HG02642 (cell line): Measurements from ENCODE around the gene PPTC7.
"Not testable (repeated sequence)": the region's sequence is repeated elsewhere in the genome, so short reads cannot be mapped to it uniquely, and the experiment has no call there.

Experiments used
- ATAC-seq: cut with Tn5 transposase; IDR thresholded peaks from one replicate; pipeline ENCODE4 v1.9.1; 2021; ENCODE audit warnings: mild to moderate bottlenecking; ENCODE audit not compliant: unreplicated experiment, poor library complexity

PPTC7 gene

DNA sequence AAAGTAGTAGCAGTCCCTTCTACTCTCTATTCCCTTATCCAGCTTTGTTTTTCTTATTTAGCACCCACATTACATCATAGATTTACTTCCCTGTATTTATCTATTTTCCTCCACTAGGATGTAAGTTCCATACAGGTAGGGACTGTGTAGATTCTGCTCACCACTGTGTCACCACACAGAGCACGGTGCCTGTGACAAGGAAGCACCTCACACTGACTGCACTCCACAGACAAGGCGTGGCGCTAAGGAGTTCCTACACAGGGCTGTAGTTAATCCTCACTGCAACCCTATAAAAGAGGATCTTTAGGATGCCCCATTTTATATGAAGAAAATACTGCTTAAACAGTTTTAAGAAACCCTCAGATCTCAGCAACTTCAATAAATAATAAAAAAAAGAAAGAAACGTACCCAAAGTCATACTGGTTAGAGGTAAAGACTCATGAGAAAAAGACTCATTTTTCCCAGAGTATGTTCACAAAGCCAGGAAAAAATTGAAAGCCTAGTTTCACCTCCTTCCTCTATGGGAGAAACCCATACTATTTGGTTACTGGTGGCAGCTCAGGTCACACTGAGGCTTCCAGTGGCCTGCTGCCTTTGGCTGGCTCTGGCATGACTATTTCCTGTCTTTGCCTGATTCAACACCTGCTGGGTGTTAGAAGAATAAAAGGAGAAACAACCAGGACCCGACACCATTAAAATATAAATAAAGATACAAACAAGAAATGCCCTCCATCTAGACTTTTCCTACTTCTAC is 44.1 kb downstream of the PPTC7 start:
- ATAC-seq, result no peak

DNA sequence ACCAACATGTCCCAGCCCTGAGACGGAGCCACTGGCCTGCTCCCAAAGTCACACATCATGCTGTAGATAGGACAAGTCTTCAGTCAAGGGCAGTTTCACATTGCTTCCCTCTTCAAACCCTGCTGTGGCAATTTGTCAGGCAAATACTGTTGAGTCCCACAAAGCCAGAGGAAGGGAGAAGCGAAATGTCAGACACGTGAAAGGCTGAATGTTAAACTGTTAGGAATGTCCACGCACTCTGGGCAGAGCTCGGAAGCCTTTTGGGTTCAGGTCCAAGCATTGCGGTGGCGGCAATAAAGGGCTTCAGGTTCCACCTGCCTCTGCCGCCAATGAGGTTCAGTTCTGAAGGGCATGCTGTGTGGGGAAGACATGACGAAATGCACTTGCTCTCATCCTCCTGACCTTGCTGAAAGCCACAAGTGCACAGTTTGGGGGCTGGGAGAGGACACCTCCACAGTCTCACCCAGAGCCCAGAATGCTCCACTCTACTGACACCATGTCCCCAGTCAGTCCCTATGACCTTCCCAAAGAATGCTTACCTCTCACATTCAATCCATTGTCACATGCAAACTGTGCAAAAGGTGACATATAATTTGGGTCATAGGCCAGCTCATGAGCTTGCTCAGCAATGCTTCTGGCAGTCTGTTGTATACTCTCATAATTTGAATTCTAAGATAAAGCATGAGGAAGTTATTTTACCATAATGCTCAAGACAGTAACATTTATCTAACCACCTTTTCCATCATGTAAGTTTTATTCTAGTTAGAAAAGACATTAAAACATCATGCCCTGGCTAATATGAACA is 45.3 kb downstream of the PPTC7 start:
- ATAC-seq, result no peak

GRCh38 chr12:110536834-110537604 is 46.1 kb downstream of the PPTC7 start:
- no peak for ATAC-seq

GRCh38 chr12:110534811-110535210 is 48.3 kb downstream of the PPTC7 start:
- ATAC-seq, result no peak

- no peak for ATAC-seq
These were observed 49.5 kb downstream of the PPTC7 start for GRCh38 chr12:110533607-110534006.

DNA sequence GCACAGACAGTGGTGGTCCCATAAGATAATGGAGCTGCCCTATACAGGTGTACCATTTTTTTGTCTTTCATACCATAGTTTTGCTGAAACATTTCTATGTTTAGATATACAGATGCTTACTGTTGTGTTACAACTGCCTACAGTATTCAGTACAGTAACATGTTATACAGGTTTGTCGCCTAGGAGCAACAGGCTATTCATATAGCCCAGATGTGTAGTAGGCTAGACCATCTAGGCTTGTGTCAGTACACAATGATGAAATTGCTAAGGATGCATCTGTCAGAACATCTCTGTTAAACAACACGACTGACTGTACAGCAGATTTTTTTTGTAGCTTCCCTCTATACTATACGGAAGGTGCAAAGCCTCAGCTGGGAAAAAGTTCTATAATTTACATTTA is 50.5 kb downstream of the PPTC7 start:
- ATAC-seq, result no peak

DNA sequence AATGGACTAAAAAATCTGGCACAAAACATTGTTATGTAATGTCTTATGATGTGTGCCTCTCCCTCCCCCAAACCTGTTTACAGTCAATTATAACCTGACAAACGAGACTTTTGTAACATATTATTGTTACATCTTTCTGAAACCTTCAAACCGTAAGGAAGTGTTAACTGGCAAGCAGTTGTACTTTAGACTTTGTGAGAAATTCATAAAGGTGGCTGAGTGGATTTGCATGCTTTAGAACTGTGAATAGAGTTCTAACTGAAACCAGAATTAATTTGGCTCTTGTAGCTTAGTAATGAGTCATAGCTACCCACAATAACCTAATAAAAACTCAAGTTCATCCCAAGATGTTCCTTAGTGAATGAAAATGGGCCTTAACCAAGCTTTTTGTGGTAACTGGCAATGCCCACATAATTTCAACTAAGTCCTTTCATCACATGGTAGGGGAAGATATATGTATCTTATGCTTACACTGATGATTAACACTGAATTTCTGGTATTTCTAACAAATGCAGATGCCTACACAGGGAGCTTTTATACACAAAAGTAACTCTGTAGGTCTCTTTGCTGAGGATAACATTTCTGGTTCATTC is 51.3 kb downstream of the PPTC7 start:
- ATAC-seq, result peak; percentile 85

DNA sequence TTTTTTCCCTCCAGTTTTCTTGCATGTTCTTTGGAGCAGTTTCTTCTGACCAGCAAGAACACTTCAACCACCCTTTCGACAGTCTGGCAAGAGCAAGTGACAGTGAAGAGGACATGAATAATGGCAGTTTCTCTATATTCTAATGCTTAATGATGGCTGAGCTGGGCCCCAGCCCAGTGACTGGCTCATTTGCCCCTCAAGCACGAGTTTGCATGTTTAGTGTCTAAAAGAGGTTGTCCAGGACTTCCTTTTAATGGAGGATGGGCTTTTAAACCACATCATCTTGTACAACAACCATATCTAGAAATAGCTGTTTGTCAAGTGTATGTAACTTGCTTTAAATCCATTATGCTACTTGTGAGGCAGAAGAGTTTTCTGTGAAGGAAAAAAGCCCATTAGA is 52.6 kb downstream of the PPTC7 start:
- no peak for ATAC-seq

GRCh38 chr12:110528277-110528839 is 54.8 kb downstream of the PPTC7 start:
- no peak for ATAC-seq

GRCh38 chr12:110520876-110521712 is 62.0 kb downstream of the PPTC7 start:
- not testable (repeated sequence) for ATAC-seq

GRCh38 chr12:110518014-110518413 is 65.1 kb downstream of the PPTC7 start:
- ATAC-seq, result not testable (repeated sequence)

GRCh38 chr12:110516995-110517394 is 66.1 kb downstream of the PPTC7 start:
- ATAC-seq, result no peak

GRCh38 chr12:110514363-110514762 is 68.8 kb downstream of the PPTC7 start:
- ATAC-seq, result no peak

- no peak for ATAC-seq
These were observed 69.3 kb downstream of the PPTC7 start for GRCh38 chr12:110513842-110514241.

DNA sequence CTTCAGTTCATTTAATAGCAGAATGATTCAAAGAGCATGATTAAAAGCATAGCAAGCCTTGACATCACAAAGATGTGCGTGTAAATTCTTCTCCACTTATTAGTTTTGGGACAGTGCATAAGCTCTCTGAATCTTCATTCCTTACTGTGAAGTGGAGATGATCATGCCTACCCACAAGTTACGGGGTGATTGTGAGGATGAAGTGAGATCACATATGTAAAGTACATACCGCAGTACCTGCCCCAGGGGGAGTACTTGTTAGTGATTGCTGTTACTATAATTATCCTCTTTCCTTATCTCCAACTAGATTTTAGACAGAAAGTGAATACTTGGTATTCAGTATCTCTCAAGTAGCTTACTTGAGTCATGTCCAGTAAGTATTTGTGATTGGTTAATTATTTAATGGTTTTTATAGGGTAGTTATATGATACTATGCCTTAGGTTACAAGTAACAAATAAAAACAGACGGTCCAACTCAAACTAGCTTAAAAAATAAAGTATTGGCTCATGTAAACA is 75.0 kb downstream of the PPTC7 start:
- ATAC-seq, result no peak

DNA sequence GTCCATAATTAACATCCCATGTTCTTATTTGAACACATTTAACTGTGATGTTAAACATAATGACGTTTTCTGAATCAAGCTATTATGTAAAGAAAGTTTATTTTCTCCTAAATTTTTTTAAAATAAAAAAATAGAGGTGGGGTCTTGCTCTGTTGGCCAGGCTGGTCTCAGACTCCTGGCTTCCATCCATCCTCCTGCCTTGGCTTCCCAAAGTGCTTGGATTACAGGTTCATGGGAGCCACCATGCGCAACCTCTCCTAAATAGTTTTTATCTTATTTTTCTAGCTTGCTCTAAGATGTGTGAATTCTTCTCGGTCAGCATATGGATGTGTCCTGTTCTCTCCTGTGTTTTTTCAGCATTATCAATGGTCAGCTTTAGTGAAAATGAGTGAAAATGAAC is 77.8 kb downstream of the PPTC7 start:
- no peak for ATAC-seq

- ATAC-seq, result no peak
These were observed 79.7 kb downstream of the PPTC7 start for GRCh38 chr12:110503432-110503831.

GRCh38 chr12:110501752-110502738 is 81.1 kb downstream of the PPTC7 start, which contains the start of the genes RAD9B and VPS29:
TSS of gene RAD9B (plus strand) at chr12:110502331. CDS start at chr12:110502338, 7 bp downstream.
TSS of gene VPS29 (minus strand) at chr12:110502111. CDS start at chr12:110502051, 60 bp downstream.
- ATAC-seq, result peak; percentile 93
